K562 treated with DMSO at 1 percent for 12 hours (cell line): ENCODE results near the gene TANC1. TPM values are rescaled to one million over a fixed set of nuclear protein-coding genes. Genes with fewer than 3 reads are reported as not detected.

Source experiments
- total RNA-seq: library from RNA; unstranded; fragments of 300-600 nt; gene quantifications from 2 replicates; pipeline ENCODE4 v1.2.3, GENCODE V29; 2022; ENCODE audit not compliant: insufficient read depth

Gene TANC1
- total RNA-seq: 0.78 TPM in 1 of 2 replicates, not detected in the other

DNA sequence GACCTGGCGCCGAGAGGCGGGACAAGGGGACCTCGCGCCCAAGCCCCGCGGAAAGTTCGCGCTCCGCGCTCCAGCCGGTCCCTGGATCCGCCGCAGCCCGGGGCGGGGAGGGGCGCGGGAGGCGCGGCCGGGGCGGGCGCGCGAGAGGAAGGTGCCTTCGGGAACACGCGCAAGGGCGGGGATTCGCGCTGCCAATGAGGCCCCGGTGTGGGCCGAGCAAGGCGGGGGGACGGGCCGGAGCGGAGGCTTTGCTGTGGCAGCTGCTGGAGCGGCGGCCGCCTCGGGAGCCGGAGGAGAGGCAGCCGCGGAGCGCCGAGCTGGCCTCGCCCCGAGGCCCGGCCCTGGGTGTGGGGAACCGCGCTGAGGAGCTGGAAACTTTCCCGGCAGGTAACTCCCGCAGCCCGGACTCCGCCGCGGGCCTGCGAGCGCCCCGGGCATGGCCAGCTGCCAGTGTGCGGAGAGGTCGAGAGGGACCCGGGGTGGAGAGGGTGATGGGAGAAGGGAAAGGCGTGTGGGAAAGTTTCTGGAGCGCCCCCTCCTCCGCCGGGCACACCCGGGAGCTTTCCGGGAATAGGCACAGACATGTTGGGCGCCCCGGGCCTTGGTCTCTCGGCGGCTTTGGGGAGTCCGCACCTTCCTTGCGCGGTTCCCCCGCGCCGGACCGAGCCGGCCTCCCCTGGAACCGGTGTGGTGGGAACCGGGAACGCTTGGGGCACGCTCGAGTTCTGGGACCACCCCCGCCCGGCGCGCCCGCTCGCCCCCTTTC lies at the start of gene TANC1:
TSS of gene TANC1 (plus strand) at position 245 of the 766 bp plus-strand sequence. CDS start 97,271 bp downstream, outside the sequence.

Other genes starting within 250 kb of the TANC1 start
- gene DAPL1, start 173.3 kb upstream of the TANC1 start, total RNA-seq: not detected in 2 replicates